NCI-H82 treated with DMSO at 0.1 percent for 48 hours (cell line): ENCODE results near the gene ACACB.

Experiments
- DNase-seq: peaks from one replicate; lab custom pipeline; 2025; ENCODE audit not compliant: unreplicated experiment; lab: John Stamatoyannopoulos, UW

Gene ACACB

DNA sequence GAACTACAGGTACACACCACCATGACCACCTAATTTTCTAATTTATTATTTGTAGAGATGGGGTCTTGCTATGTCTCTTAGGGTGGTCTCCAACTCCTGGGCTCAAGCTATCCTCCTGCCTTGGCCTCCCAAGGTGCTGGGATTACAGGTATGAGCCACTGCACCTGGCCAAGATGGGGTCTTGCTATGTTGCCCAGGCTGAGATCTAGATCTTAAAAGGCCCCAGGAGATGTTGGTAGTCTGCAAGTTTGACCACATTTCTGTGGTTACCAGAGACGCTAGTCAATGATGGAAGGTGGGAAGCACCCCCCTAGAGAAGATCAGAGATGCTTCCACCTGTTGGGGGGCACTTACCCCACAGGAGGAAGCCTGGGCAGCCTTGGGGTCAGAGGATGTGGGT is 158.0 kb downstream of the ACACB start:
- DNase-seq, result no peak

DNA sequence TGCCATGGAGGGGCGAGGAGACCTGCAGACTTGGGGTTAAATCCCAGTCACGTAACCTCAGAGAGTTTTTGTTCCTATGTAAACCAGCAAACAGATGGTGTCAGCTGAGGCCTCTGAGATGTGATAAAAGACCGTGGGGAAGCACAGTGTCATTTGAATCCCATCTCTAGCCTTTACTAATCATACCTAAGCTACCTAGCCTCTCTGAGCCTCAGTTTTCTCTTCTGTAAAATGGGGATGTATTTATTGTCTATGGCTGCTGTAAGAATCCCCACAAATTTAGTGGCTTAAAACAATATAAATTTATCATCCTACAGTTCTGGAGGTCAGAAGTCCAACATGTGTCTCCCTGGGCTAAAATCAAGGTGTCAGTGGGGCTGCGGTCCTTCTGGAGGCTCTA is 158.8 kb downstream of the ACACB start:
- DNase-seq, result no peak

DNA sequence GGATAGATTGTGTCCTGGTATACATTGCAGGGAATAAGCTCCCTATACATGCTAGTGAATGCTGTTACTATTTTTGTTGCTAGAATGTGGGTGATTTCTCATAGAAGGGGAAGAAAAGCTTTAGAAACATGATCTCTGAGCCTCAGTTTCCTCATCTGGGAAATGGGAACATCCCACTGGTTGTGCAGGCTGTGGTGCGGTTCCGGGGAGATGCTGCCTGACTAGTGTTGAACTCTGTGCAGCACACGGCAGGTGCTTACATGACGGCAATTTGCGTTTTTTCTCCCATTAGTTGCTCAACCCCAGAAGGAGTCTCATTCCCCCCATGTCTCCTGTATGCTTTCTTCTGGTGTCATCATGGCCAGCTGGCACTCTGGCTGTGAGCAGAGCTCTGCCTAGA is 159.8 kb downstream of the ACACB start:
- DNase-seq, result no peak

DNA sequence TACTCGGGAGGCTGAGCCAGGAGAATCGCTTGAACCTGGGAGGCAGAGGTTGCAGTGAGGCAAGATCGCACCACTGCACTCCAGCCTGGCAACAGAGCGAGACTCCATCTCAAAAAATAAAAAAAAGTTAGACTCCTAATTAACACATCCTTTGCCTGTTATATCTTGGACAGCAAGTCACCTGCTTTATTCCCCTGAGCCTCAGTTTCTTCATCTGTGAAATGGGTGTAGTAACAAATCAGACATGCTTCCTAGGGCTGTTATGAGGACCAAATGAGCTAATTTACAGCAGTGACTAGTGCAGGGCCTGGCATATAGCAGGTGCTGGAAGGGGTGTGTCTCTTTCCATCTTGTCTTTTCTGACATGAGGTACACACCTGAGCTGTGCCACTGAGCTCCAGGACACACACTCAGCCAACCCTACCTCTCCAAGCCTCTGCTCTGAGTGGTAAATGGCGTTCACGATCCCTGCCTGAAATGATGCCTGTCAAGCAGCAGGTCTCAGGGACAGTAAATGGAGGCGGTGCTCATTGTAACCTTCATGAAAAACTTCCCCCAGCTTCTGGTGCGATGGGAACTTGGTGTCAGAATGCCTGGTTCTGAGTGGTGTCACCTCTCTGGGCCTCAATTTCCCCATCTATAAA is 161.0 kb downstream of the ACACB start:
- no peak for DNase-seq

DNA sequence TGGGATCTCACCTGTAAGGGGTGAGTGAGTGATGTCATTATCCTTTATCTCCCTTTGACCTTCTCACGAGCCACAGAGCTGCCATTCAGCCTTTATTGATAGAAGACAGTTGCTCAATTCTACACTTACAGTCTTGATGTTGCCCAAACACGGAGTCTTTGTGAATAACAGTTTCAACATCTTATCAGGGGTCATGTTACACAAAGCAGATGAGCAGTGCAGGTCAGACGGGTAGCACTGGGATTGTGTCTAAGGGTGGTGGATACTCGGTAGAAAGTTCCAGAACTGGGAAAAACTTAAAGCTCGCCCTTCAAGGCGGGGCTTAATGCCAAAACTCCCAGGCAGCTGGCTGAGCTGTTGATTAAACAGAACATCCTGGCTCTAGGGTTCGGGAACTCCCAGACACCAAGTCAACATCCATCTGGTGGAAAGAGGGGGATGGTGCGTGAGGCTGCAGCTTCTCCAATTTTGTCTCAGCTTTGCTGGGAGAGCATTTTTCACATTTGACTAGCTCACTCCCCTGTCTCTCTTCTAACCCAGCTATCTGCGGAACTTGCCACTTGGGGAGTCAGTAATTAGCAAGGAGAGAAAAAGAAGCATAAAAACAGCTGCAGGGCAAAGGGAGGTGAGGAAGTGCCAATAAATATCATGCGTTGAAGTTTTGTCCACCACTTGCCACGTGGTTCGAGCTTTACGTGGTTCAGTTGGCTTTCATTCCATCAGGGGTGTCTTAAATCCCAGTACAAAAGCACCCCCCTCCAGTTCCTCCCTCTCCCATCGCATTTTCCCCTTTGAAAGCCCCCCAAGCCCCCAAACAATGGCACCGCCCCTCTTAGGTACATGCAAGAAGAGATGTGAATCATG is 161.7 kb downstream of the ACACB start:
- DNase-seq, result peak; percentile 33

DNA sequence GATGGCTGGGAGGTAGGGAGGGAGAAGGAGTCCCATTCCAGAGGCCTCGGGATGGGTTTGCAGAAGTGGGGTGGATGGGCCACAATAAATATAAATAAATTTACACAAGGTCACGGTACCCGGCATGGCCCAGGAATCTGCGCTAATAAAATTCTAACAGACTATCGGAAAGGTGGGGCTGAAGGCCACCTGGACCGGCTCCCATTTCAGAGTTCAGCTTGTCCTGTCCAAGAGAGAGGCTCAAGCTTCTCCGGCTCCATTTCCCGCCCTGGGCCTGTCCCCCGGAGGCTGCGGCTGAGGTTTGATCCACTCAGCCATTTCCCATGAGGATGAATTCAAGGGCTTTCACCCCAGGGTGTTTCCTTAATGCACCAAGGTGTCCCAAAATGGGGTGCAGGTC is 162.5 kb downstream of the ACACB start:
- no peak for DNase-seq

DNA sequence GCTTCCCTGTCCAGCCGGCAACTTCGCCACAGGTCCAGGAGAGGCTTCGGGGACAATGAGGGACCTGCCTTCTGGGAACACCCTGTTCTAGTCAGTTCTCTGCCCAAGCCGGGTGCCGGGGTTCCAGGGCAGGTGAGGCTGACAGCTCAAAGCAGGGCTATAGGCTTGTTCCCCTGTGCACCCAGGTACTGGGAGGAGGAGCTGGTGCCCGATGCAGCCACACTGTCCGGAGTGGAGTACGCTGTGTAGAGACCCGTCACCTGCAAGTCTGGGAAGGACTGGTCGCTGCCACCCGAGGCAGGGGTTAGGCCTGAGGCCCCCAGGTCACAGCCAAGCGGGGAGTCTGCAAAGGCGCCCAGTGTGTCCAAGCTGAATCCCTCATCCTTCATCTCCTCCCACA is 163.1 kb downstream of the ACACB start:
- no peak for DNase-seq

DNA sequence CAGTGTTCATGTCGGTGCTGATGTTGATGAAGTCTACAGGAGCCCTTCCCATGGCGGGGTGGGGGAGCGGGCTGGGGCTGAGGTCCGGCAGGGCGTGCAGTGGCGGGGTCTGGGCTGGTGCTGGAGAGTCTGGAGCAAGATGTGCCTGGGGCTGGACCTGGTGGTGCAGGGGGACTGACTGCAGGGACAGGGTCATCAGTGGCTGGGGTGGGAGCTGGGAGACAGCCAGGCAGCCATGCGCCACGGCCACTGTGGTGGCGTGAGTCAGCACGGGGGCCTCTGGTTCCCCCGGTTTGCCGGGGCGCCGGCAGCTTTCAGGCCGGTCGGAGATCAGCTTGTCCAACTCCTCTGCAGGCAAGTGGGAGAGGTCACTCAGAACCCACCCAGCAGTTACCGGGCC is 165.1 kb downstream of the ACACB start:
- no peak for DNase-seq

DNA sequence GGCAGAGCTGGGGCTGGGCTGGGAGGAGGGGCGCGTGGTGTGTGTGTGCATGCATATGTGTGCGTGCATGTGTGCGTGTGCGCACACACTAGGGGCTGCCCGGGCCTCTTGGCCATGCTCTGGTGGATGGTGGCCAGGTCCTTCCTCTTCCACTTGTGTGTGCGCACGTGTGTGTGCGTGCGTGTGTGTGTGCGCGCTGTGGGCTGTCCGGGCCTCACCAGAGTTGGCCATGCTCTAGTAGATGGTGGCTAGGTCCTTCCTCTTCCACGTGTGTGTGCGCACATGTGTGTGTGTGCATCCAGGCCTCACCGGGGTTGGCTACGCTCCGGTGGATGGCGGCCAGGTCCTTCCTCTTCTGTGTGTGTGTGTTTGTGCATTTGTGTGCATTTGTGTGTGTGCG is 168.0 kb downstream of the ACACB start:
- no peak for DNase-seq

DNA sequence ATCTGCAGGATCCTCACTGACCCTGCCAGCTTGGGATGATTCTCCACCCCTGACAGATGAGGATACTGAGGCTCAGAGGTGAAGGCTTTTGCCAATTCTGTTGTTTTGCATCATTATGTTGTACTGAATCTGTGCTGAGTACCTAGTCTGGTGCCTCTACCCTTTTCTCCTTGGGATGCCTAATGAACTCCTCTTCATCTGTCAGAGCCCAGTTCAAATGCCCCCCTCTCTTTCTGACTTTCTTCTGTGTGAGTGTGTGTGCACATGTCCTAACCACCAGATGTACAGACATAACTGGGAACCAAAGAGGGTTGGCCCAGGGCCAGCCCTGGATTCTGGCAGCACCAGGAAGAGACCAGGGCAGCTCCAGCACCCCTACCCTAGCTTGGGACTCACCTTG is 169.9 kb downstream of the ACACB start:
- DNase-seq, result no peak

DNA sequence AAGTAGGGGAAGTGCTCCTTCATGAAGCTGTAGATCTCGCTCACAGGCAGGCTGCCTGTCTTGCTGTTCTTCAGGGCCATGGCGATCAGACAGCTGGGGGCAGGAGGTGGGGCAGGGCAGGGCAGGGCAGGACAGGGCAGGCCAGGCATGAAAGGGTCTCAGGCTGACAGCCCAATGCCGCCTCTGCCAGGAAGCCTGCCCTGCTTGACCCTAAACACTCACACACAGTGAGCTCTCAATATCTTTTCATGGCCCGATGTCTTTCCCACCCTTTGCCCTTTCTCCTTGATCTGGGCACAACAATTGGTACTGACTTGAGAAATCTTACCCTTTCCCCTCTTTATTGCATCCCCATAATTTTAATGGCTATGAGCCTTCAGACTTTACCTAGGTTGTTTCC is 170.3 kb downstream of the ACACB start:
- no peak for DNase-seq

DNA sequence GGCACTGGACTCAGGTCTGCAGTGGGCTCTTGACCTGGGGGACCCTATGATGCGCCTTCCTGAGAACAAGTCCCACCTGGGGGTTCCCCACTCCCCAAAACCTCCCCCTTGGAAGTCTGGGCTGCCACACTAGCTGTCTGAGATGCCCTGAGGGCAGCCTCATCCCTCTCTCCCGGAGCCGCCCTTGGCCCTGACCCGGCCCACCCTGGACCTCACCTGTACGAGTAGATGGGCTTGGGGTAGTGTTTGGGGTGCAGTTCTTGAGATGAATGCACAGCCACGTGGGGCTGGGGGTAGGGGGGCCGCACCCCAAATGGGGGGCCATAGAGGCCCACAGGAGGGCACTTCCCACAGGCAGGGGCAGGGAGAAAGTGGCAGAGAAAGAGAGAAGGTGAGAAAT is 170.8 kb downstream of the ACACB start:
- no peak for DNase-seq

DNA sequence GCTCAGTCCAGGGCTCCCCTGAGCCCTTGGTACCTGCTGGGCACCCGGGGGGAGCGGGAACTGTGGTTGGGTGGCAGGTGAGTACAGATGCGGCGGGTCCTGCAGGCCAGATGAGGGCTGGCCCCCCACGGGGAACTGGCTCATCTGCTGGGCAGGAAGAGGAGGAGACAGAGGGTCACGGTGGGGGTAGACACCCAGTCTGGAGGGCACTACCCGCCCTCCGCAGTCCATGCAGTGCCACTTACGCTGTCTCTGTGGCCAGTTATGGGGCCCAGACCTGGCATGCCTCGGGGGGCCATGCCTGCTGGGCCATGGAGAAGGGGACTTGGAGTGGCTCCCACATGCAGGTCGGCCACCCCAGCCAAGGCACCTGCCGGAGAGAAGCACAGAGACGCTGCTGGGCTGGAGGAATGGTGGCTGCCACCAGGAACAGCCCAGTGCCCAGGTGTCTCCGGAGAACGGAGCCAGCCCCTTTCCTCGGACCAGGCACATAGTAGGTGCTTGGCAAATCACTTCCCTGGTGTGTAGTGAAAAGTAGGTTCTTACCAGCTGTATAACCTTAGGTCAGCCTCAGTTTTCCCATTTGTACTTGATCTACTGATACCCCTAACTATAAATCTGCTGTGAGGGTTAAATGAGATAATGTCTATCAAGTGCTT is 171.6 kb downstream of the ACACB start:
- no peak for DNase-seq

DNA sequence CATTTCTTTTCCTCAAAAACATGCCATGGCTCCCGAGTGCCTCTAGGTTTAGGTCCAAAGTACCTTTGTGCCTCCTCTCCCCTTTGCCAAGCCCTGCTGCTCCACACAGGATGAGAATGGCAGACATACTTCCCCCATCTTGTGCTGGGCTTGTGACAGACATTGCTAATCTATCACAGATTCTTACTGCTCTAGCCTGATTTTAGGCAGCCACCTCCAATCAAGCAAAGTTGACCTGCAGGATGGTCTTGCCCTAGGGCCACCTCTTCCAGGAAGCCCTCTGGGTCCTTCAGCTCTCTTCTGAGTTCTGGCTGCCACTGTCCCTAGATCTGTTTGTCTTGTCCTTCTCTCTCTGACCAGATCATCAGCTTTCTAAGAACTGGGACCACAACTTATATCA is 172.2 kb downstream of the ACACB start:
- DNase-seq, result no peak

DNA sequence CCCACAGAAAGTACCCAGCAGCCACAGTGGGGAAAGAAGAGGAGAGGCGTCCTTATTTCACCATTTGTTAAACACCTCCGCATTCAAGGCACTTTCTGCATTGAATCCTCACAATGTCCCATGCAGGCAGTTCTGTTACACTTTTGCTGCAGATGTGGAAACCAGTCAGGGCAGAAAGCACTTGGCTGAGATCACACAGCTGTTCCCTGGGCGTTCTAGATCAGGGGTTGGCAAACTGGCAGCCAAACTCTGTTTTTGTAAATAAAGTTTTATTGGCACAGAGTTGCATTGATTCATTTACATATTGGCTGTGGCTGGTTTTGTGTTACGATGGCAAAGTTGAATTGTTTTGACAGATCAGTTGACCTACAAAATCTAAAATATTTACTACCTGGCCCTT is 172.6 kb downstream of the ACACB start:
- no peak for DNase-seq

DNA sequence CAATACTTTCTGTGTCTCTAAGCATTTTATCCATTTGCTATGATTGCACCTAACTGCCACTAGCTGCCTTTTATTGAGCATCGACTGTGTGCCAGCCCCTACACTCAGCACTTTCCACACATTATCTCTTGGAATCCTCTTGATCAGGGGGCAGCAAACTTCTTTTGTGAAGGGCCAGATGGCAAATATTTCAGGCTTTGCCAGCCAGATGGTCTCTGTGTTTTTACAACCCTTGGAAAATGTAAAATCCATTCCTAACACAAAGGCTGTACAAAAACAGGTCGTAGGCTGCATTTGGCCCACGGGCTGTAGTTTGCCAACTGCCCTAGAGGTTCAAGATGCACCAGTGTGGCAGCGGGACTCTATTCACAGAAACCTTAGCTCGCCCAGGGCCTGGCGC is 173.2 kb downstream of the ACACB start:
- no peak for DNase-seq

DNA sequence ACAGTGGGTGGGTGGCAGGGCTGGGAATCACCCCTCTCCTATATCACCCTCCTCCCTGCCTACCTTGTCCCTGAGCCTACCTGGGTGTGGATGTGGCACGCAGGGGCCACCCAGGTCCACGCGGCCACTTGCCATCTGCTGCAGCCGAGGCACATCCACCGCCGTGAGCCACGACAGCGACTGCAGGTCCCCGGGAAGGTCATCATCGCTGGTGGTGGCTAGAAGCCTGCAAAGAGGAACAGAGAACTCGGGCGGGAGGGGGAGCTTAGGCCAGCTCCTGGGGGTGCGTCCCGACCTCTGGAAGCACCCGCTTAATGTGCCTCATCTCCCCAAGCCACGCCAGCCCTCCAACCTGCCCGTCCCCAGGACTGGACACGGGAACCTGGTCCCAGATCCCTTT is 173.7 kb downstream of the ACACB start:
- DNase-seq, result no peak

DNA sequence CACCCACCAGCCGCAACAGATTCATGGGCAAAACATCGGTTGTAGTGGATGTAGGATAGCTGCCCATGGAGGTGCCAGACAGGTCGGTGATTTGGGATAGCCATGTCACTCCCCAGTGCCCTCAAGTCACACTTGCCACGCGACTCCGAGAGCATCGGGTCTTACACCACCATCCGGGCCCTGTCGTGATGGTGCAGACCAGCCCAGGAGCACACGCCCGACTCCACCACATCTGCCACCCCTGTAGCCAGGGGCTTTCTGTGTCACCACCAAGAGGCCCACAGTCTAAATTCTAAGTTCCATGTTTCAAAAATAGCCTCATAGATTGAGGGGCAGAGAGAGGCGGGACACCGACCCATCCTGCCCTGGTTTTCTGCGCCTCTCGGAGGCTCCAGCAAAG is 174.7 kb downstream of the ACACB start:
- DNase-seq, result no peak

DNA sequence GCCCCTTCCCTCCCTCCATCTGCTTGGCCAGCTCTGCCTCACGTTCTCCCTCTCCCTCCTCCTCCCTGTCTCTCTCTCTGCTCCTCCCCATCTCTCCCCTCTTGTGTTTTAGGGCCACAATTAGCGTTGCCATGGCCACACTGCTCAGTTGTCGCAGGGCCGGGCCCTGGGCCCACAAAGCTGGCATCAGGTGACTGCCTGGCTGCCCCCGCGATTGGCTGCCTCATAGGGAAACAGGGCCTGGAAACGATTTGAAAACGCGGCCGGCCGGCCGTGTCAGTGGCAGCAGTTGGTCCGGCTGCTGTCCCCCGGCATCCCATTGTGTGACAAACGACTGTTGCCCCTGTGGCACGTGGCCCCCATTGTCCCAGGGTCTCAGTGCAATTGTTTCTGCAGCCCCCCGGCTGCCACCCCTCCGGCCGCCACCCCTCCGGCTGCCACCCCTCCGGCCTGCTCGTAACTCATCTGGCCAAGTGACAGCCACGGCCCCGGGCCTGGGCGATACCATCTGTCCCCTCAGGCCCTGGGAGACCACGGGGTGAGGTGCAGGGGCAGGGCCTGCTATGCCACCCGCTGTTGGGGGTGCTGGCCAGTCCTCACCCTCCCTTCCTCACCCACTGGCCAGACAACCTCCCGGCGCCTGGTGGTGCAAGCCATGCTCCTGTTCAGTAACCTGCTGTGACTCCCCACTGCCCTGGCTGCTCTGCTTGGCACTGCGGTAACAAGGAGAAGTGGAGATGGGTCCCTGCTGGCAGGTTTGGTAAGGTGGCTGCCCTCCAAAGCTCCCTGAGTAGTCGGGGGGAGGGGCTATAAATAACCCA is 175.3 kb downstream of the ACACB start:
- DNase-seq, result no peak

DNA sequence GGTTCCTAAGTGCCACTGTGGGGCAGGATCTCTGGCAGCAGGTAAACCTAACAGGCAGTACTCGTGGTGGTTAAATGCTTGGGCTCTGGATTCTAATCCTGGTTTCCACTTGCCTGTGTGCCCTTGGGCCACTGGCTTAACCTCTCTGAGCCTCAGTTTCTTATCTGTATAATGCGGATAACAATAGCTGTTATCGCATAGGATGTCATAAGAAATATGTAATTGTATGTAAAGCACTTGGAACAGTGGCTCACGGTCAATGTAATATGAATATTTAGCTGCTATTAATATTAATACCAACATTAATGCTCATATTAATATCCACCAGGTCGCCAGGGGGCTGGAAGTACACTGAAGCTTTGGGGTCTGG is 175.9 kb downstream of the ACACB start:
- no peak for DNase-seq

DNA sequence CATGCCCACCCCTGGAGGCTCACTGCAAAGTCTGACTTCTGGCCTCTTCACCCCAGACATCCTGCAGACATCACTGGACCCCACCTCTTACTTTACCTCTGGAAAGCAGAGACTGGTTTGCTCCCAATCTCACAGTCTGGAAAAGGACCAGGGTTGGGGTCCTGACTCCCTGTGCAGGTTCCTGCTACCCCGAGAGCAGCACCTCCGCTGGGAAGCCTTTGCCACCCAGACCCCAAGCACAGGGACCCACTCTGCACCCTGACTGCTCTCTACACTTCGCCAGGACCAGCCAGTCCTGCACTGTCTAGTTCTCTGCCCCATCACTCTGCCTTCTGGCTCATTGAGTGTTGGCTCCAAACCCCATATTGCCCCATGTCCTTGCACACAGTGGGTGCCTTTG is 176.7 kb downstream of the ACACB start:
- DNase-seq, result no peak
